Nephron progenitor cell (in vitro differentiated cells): ENCODE results near the gene PHKB.

Source experiments
- DNase-seq: peaks from one replicate; pipeline ENCODE4 v3.0.0; 2021
- H3K27ac Mint-ChIP-seq: 2 replicates; pipeline ENCODE4 v1.8.0; 2021; ENCODE audit warnings: mild to moderate bottlenecking, moderate library complexity, mixed read lengths
- H3K27me3 Mint-ChIP-seq: 2 replicates; pipeline ENCODE4 v1.8.0; 2021; ENCODE audit warnings: mild to moderate bottlenecking, low read depth, mixed read lengths; ENCODE audit not compliant: poor library complexity
- H3K36me3 Mint-ChIP-seq: 2 replicates; pipeline ENCODE4 v1.8.0; 2021; ENCODE audit warnings: low read depth, mixed read lengths
- H3K4me1 Mint-ChIP-seq: 2 replicates; pipeline ENCODE4 v1.8.0; 2021; ENCODE audit warnings: mixed read lengths
- H3K4me3 Mint-ChIP-seq: 2 replicates; pipeline ENCODE4 v1.8.0; 2021; ENCODE audit warnings: mild to moderate bottlenecking, moderate library complexity, mixed read lengths
- H3K9me3 Mint-ChIP-seq: 2 replicates; pipeline ENCODE4 v1.8.0; 2021; ENCODE audit warnings: mild to moderate bottlenecking, moderate library complexity, mixed read lengths
- TF ChIP-seq, protein P1 (sequence below): fragments of 200-600 bp; sonication (generic); IDR thresholded peaks from 2 replicates; pipeline ENCODE4 v1.5.0; 2021; ENCODE audit warnings: antibody characterized with exemption

The PHKB gene

DNA sequence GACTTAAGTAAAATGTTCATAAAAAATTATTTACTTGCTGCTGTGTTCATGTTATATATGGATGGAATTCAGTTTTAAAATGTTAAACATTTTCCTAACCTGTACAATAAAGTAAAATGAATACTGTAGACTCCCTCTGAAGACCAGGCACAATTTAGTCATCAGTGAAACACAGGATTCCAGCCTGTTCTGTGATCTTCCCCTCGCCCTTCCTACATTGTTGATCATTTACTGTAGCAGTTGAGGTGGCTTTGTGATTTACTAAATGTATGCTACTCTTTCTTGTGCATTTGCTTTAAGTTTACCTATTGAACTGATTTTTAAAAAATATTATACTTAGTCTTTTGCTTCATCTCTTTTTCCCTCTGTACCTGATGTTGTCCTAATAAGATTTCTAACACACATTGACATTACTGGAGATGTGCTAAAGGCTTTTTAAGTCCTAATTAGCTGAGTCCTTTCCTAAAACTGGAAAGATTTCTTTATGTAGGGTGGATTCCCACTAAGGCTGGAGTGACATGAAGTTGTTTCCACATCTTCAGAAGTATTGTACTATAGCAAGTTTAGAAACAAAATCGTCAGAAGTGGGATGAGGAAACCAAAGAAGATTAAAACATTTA lies 38.1 kb downstream of the PHKB start:
- no peaks in the 10 kb centered on the region for H3K4me1 Mint-ChIP-seq

DNA sequence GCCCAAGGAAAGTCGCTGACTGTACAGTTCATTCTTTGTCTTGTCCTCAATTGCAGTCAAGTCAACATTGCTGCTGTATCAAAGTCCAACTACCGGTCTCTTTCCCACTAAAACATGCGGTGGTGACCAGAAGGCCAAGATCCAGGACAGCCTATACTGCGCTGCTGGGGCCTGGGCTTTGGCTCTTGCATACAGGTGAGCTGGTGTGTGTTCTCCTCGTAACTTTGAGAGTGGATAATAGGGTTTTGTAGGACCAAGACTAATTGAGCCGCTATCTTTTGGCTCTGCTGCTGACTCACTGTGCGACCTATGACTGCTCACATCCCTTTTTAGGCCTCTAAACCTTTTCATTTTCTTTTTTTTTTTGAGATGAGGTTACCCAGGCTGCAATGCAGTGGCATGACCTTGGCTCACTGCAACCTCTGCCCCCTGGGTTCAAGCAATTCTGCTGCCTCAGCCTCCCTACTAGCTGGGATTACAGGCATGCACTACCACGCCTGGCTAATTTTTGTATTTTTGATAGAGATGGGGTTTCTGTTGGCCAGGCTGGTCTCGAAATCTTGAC lies 38.7 kb downstream of the PHKB start:
- Mint-ChIP-seq H3K36me3 (peaks cover 53% of the 10 kb centered on the region), H3K4me3 (no peak overlapping the region), H3K9me3 (no peaks in the 10 kb centered on the region), H3K4me1 (no peaks in the 10 kb centered on the region), H3K27ac (no peak overlapping the region), H3K27me3 (no peaks in the 10 kb centered on the region)
- TF ChIP-seq, protein P1, sequence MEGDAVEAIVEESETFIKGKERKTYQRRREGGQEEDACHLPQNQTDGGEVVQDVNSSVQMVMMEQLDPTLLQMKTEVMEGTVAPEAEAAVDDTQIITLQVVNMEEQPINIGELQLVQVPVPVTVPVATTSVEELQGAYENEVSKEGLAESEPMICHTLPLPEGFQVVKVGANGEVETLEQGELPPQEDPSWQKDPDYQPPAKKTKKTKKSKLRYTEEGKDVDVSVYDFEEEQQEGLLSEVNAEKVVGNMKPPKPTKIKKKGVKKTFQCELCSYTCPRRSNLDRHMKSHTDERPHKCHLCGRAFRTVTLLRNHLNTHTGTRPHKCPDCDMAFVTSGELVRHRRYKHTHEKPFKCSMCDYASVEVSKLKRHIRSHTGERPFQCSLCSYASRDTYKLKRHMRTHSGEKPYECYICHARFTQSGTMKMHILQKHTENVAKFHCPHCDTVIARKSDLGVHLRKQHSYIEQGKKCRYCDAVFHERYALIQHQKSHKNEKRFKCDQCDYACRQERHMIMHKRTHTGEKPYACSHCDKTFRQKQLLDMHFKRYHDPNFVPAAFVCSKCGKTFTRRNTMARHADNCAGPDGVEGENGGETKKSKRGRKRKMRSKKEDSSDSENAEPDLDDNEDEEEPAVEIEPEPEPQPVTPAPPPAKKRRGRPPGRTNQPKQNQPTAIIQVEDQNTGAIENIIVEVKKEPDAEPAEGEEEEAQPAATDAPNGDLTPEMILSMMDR: no peak
- DNase-seq: no peak

More for the DNA sequence above, 38.1 kb downstream of the PHKB start:
- H3K4me3 Mint-ChIP-seq: no peak overlapping the region
- no peaks in the 10 kb centered on the region for H3K9me3 Mint-ChIP-seq
- DNase-seq: no peak
- no peaks in the 10 kb centered on the region for H3K27me3 Mint-ChIP-seq
- TF ChIP-seq, protein P1: no peak
- peaks cover 47% of the 10 kb centered on the region for H3K36me3 Mint-ChIP-seq
- H3K27ac Mint-ChIP-seq: no peak overlapping the region

DNA sequence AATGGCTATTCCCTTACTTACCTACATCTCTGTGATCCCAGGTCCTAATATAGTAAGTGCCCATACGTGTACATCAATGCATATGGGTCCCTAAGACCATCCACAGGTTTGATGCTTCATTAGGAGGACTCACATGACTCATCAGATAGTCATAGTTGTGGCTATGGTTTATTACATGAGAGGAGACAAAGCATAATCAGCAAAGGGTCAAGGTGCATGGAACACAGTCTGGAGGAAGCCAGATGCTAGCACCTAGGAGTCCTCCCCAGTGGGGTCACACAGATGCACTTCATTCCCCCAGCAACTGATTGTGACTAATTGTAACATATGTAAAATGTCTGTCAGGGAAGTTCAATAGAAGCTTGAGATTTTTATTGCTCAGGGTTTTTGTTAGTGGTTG lies 42.8 kb downstream of the PHKB start:
- Mint-ChIP-seq H3K36me3 (peaks cover 61% of the 10 kb centered on the region), H3K27ac (no peak overlapping the region), H3K9me3 (no peaks in the 10 kb centered on the region), H3K4me3 (no peak overlapping the region), H3K27me3 (no peaks in the 10 kb centered on the region), H3K4me1 (peaks cover 5% of the 10 kb centered on the region)
- TF ChIP-seq, protein P1: no peak
- no peak for DNase-seq

DNA sequence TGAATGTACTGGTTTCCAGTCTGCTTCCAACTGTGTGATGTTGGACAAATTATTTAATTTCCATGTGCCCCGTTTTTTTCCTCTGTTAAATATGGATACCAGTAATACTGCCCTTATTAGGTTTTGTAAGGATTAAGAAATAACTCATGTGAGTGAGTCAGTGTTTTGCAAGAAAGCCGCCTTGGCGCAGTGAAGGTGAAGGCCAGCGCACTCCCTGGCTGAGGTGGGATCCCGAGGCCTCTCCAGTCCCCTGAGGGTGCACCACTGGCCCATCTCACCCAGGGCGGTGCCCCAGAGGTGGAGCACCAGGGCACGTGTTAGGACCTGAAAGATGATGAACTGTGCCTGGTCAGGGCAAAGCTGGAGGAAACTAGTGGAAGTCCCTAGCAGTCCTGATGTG lies 43.5 kb downstream of the PHKB start:
- TF ChIP-seq, protein P1: no peak
- Mint-ChIP-seq H3K36me3 (peaks cover 55% of the 10 kb centered on the region), H3K9me3 (no peaks in the 10 kb centered on the region), H3K27ac (no peak overlapping the region), H3K4me1 (peaks cover 5% of the 10 kb centered on the region), H3K27me3 (no peaks in the 10 kb centered on the region), H3K4me3 (no peak overlapping the region)
- DNase-seq: no peak

DNA sequence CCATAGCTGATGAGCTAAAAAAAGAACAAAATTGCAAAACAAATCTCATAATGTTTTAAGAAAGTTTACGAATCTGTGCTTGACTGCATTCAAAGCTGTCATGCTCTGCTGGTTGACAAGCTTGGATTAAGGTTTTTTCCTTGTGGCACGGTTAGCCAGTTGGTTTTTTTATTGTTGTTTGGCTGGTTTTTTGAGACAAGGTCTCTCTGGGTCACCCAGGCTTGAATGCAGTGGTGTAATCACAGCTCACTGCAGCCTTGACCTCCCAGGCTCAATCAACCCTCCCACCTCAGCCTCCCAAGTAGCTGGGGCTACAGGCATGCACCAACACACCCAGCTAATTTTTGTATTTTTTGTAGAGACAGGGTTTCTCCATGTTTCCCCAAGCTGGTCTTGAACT lies 45.7 kb downstream of the PHKB start:
- H3K9me3 Mint-ChIP-seq: no peaks in the 10 kb centered on the region
- no peak overlapping the region for H3K27ac Mint-ChIP-seq
- peaks cover 5% of the 10 kb centered on the region for H3K4me1 Mint-ChIP-seq
- DNase-seq: no peak
- H3K27me3 Mint-ChIP-seq: no peaks in the 10 kb centered on the region
- no peak overlapping the region for H3K4me3 Mint-ChIP-seq
- peaks cover 52% of the 10 kb centered on the region for H3K36me3 Mint-ChIP-seq
- TF ChIP-seq, protein P1: no peak

DNA sequence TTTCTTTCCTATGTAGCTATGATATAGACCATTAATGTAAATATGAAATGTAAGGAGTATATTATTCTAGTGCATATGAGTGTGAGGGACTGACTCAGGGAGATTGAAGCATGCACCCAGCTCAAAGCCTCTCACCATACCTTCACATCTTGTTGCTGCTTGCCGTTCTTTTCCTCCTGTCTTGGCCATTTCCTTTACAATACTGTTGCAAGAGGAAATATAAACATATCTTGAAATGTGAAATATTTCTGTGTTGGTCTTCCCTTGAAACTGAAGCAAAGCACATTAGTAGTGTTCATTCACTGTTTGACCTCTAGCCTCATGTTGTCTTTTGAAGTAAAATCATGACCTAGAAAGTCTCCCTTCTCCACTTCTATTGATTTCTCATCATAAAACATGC lies 46.6 kb downstream of the PHKB start:
- H3K4me3 Mint-ChIP-seq: no peak overlapping the region
- H3K27ac Mint-ChIP-seq: no peak overlapping the region
- H3K27me3 Mint-ChIP-seq: no peaks in the 10 kb centered on the region
- no peaks in the 10 kb centered on the region for H3K9me3 Mint-ChIP-seq
- TF ChIP-seq, protein P1: no peak
- H3K36me3 Mint-ChIP-seq: peaks cover 56% of the 10 kb centered on the region
- H3K4me1 Mint-ChIP-seq: peaks cover 5% of the 10 kb centered on the region
- DNase-seq: no peak
